Chondrocyte (in vitro differentiated cells): ENCODE results near the gene KIF24. TPM values are rescaled to one million over a fixed set of nuclear protein-coding genes. Genes with fewer than 3 reads are reported as not detected.

Experiments used
- DNase-seq: peaks from one replicate; pipeline ENCODE4 v3.0.0; 2021; ENCODE audit warnings: mixed read lengths, low spot score
- H3K27ac Mint-ChIP-seq: one replicate; pipeline ENCODE4 v1.8.0; 2021; ENCODE audit warnings: mild to moderate bottlenecking, moderate library complexity, mixed read lengths; ENCODE audit not compliant: unreplicated experiment
- H3K27me3 Mint-ChIP-seq: 2 replicates; pipeline ENCODE4 v1.8.0; 2021; ENCODE audit warnings: low read depth, mixed read lengths
- H3K36me3 Mint-ChIP-seq: 2 replicates; pipeline ENCODE4 v1.8.0; 2021; ENCODE audit warnings: low read depth, mixed read lengths
- H3K4me1 Mint-ChIP-seq: 2 replicates; pipeline ENCODE4 v1.8.0; 2021; ENCODE audit warnings: low read depth, mild to moderate bottlenecking, mixed read lengths
- H3K4me3 Mint-ChIP-seq: one replicate; pipeline ENCODE4 v1.8.0; 2021; ENCODE audit warnings: mild to moderate bottlenecking, moderate library complexity, mixed read lengths; ENCODE audit not compliant: unreplicated experiment
- H3K9me3 Mint-ChIP-seq: 2 replicates; pipeline ENCODE4 v1.8.0; 2021; ENCODE audit warnings: low read depth, mixed read lengths
- CTCF ChIP-seq: fragments of 200-600 bp; sonication (generic); IDR thresholded peaks from 2 replicates; pipeline ENCODE4 v1.5.0; 2021; ENCODE audit warnings: antibody characterized with exemption, mild to moderate bottlenecking, moderate library complexity
- total RNA-seq: library from RNA; stranded (reverse); gene quantifications from 3 replicates; pipeline ENCODE4 v1.2.1, GENCODE V29; 2021

Gene KIF24
- total RNA-seq, 1 donor from 2014 or later: 0.90 TPM

- Mint-ChIP-seq H3K9me3 (no peaks in the 10 kb centered on the region), H3K4me3 (no peak overlapping the region), H3K27me3 (no peaks in the 10 kb centered on the region)
These were observed 37.6 kb downstream of the KIF24 start for GRCh38 chr9:34291423-34291822.

GRCh38 chr9:34291023-34291422 is 38.0 kb downstream of the KIF24 start:
- DNase-seq: no peak
- Mint-ChIP-seq H3K9me3 (no peaks in the 10 kb centered on the region), H3K36me3 (no peaks in the 10 kb centered on the region), H3K4me1 (no peaks in the 10 kb centered on the region), H3K27me3 (no peaks in the 10 kb centered on the region), H3K4me3 (no peak overlapping the region), H3K27ac (no peak overlapping the region)
- no peak for TF ChIP-seq CTCF

More at GRCh38 chr9:34291423-34291822, 37.6 kb downstream of the KIF24 start:
- no peak for DNase-seq
- Mint-ChIP-seq H3K27ac (no peak overlapping the region), H3K4me1 (no peaks in the 10 kb centered on the region), H3K36me3 (no peaks in the 10 kb centered on the region)
- TF ChIP-seq CTCF: no peak

GRCh38 chr9:34289159-34289558 is 39.9 kb downstream of the KIF24 start:
- no peak overlapping the region for H3K27ac Mint-ChIP-seq
- no peaks in the 10 kb centered on the region for H3K27me3 Mint-ChIP-seq
- H3K4me1 Mint-ChIP-seq: no peaks in the 10 kb centered on the region
- no peak overlapping the region for H3K4me3 Mint-ChIP-seq
- no peak for TF ChIP-seq CTCF
- DNase-seq: no peak
- no peaks in the 10 kb centered on the region for H3K36me3 Mint-ChIP-seq
- no peaks in the 10 kb centered on the region for H3K9me3 Mint-ChIP-seq

GRCh38 chr9:34282096-34282495 is 47.0 kb downstream of the KIF24 start:
- H3K36me3 Mint-ChIP-seq: no peaks in the 10 kb centered on the region
- H3K4me1 Mint-ChIP-seq: no peaks in the 10 kb centered on the region
- no peak overlapping the region for H3K27ac Mint-ChIP-seq
- no peak overlapping the region for H3K4me3 Mint-ChIP-seq
- DNase-seq: no peak
- no peak for TF ChIP-seq CTCF
- no peaks in the 10 kb centered on the region for H3K27me3 Mint-ChIP-seq
- H3K9me3 Mint-ChIP-seq: no peaks in the 10 kb centered on the region

GRCh38 chr9:34279411-34279810 is 49.7 kb downstream of the KIF24 start:
- H3K36me3 Mint-ChIP-seq: no peaks in the 10 kb centered on the region
- H3K27ac Mint-ChIP-seq: no peak overlapping the region

More at GRCh38 chr9:34279411-34279810, 49.7 kb downstream of the KIF24 start:
- Mint-ChIP-seq H3K4me1 (no peaks in the 10 kb centered on the region), H3K27me3 (no peaks in the 10 kb centered on the region), H3K4me3 (no peak overlapping the region), H3K9me3 (no peaks in the 10 kb centered on the region)
- DNase-seq: no peak
- no peak for TF ChIP-seq CTCF

Other genes starting within 250 kb of the KIF24 start
- 24.4 to 29.6 TPM (median 26.5 TPM) in 3 replicates for gene DCAF12, start 202.6 kb downstream of the KIF24 start, total RNA-seq
- 29.3 to 35.9 TPM (median 33.3 TPM) in 3 replicates for gene UBAP1, start 150.2 kb downstream of the KIF24 start, total RNA-seq
- gene NUDT2, start 301 bp upstream of the KIF24 start, total RNA-seq: 15.6 to 17.9 TPM (median 17.6 TPM) in 3 replicates
- 5.3 to 7.5 TPM (median 6.8 TPM) in 3 replicates for gene MYORG, start 47.6 kb upstream of the KIF24 start, total RNA-seq
- gene FAM219A, start 129.3 kb upstream of the KIF24 start, total RNA-seq: 24.5 to 37.5 TPM (median 35.7 TPM) in 3 replicates
- 0.25 TPM in 1 of 3 replicates, not detected in the others for gene DNAI1, start 129.5 kb upstream of the KIF24 start, total RNA-seq
- gene ENHO, start 193.7 kb upstream of the KIF24 start, total RNA-seq: 0.97 to 1.6 TPM (median 1.3 TPM) in 3 replicates